K562 (cell line): Measurements from ENCODE around the gene SLC6A6. TPM values are rescaled to one million over a fixed set of nuclear protein-coding genes. Genes with fewer than 3 reads are reported as not detected.

Experiments
- MAX ChIP-seq: sonication (generic); formaldehyde crosslinking; IDR thresholded peaks from 2 replicates; pipeline ENCODE4 v1.9.0; 2022; ENCODE audit warnings: mild to moderate bottlenecking, missing genetic modification reagents
- PYGO2 ChIP-seq: fragments of 450-650 bp; IDR thresholded peaks from 2 replicates; pipeline ENCODE4 v1.6.1; 2016; ENCODE audit warnings: mild to moderate bottlenecking, missing genetic modification characterization, moderate library complexity, missing compliant biosample characterization
- RB1 ChIP-seq: fragments of 450-650 bp; IDR thresholded peaks from 2 replicates; pipeline ENCODE4 v1.6.1; 2017; ENCODE audit warnings: low read depth, mild to moderate bottlenecking
- SMC3 ChIP-seq: conservative IDR thresholded peaks from 2 replicates; pipeline ENCODE4 v1.6.1; 2011; ENCODE audit warnings: low read depth, low read length, improper control_type of control experiment; ENCODE audit not compliant: insufficient read depth
- TSC22D4 ChIP-seq: fragments of 450-650 bp; IDR thresholded peaks from 2 replicates; pipeline ENCODE4 v1.6.1; 2016; ENCODE audit warnings: missing genetic modification characterization, missing biosample characterization, control low read depth
- polyA plus RNA-seq, 8 experiments: library from polyadenylated mRNA; depleted of rRNA in 4 of 8; stranded (reverse) in 5 of 8; unstranded in 3 of 8; fragments of >200 nt; fragmentation: Nextera tagmentation in 2 of 8; fragmentation: Illumina TruSeq in 1 of 8; extraction: Ambion mirVana in 2 of 8; extraction: Trizol in 1 of 8; gene quantifications; 2 replicates each; pipeline versions ENCODE4 v1.2.1 to v1.2.3, GENCODE V29; 2011 to 2014; ENCODE audit warnings: inconsistent platforms in 1 of 8, missing spikeins in 1 of 8
- total RNA-seq, 7 experiments: library from RNA; depleted of rRNA in 6 of 7; stranded (reverse); fragments of >200 nt in 6 of 7; fragmentation: Illumina TruSeq in 2 of 7; extraction: Trizol in 2 of 7; gene quantifications; 2 replicates each; pipeline versions ENCODE4 v1.2.1 to v1.2.3, GENCODE V29; 2011 to 2021; ENCODE audit warnings: low replicate concordance in 1 of 7
- TF ChIP-seq, protein P1 (sequence below): fragments of 450-650 bp; IDR thresholded peaks from 2 replicates; pipeline ENCODE4 v1.6.1; 2016; ENCODE audit warnings: mild to moderate bottlenecking, moderate library complexity
- TF ChIP-seq, protein P2 (sequence below), 2 experiments: fragments of 450-650 bp; formaldehyde crosslinking in 1 of 2; IDR thresholded peaks; 2 replicates each; pipeline versions ENCODE4 v1.4.0 to v1.6.1; 2014 to 2020; ENCODE audit warnings: mild to moderate bottlenecking in 2 of 2, borderline replicate concordance in 1 of 2, low read depth in 1 of 2

Gene SLC6A6
- total and polyA plus RNA-seq, 9 of the 15 experiments (the other 6 are each of a cell fraction or from before 2014, with no cell fraction given) = 12.3 to 203 (median 93.2) TPM

DNA sequence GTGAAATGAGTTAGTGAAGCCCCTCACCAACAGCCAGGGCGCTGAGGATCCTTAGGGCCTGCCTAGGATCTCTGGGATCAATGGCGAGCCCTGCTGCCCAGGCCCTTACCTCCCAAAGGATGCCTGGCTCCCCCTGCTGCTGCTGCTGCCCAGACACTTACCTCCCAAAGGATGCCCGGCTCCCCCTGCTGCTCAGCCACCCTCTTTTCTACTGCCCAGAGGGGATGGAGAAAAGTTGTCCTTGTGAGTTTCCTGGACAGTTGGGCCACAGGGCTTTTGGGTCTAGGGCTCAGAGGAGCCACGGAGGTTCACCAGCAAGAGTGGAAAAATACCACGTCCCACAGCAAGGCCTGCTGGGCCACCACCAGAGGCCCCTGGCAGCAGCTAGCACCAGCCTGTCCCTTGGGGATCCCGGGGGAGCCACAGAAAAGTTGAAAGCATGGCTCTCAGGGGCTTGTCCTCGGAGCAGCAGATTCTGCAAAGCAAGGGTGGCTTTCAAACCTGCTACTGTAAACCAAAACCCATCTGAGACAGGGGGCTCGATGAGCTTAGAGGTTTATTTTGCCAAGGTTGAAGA, 59.4 kb downstream of the SLC6A6 start (continued):
- TF ChIP-seq MAX (CRISPR knock-in tag) (no peak), TSC22D4 (tag) (no peak), RB1 (no peak), PYGO2 (no peak), SMC3 (peak; percentile 61)
- TF ChIP-seq, protein P1, sequence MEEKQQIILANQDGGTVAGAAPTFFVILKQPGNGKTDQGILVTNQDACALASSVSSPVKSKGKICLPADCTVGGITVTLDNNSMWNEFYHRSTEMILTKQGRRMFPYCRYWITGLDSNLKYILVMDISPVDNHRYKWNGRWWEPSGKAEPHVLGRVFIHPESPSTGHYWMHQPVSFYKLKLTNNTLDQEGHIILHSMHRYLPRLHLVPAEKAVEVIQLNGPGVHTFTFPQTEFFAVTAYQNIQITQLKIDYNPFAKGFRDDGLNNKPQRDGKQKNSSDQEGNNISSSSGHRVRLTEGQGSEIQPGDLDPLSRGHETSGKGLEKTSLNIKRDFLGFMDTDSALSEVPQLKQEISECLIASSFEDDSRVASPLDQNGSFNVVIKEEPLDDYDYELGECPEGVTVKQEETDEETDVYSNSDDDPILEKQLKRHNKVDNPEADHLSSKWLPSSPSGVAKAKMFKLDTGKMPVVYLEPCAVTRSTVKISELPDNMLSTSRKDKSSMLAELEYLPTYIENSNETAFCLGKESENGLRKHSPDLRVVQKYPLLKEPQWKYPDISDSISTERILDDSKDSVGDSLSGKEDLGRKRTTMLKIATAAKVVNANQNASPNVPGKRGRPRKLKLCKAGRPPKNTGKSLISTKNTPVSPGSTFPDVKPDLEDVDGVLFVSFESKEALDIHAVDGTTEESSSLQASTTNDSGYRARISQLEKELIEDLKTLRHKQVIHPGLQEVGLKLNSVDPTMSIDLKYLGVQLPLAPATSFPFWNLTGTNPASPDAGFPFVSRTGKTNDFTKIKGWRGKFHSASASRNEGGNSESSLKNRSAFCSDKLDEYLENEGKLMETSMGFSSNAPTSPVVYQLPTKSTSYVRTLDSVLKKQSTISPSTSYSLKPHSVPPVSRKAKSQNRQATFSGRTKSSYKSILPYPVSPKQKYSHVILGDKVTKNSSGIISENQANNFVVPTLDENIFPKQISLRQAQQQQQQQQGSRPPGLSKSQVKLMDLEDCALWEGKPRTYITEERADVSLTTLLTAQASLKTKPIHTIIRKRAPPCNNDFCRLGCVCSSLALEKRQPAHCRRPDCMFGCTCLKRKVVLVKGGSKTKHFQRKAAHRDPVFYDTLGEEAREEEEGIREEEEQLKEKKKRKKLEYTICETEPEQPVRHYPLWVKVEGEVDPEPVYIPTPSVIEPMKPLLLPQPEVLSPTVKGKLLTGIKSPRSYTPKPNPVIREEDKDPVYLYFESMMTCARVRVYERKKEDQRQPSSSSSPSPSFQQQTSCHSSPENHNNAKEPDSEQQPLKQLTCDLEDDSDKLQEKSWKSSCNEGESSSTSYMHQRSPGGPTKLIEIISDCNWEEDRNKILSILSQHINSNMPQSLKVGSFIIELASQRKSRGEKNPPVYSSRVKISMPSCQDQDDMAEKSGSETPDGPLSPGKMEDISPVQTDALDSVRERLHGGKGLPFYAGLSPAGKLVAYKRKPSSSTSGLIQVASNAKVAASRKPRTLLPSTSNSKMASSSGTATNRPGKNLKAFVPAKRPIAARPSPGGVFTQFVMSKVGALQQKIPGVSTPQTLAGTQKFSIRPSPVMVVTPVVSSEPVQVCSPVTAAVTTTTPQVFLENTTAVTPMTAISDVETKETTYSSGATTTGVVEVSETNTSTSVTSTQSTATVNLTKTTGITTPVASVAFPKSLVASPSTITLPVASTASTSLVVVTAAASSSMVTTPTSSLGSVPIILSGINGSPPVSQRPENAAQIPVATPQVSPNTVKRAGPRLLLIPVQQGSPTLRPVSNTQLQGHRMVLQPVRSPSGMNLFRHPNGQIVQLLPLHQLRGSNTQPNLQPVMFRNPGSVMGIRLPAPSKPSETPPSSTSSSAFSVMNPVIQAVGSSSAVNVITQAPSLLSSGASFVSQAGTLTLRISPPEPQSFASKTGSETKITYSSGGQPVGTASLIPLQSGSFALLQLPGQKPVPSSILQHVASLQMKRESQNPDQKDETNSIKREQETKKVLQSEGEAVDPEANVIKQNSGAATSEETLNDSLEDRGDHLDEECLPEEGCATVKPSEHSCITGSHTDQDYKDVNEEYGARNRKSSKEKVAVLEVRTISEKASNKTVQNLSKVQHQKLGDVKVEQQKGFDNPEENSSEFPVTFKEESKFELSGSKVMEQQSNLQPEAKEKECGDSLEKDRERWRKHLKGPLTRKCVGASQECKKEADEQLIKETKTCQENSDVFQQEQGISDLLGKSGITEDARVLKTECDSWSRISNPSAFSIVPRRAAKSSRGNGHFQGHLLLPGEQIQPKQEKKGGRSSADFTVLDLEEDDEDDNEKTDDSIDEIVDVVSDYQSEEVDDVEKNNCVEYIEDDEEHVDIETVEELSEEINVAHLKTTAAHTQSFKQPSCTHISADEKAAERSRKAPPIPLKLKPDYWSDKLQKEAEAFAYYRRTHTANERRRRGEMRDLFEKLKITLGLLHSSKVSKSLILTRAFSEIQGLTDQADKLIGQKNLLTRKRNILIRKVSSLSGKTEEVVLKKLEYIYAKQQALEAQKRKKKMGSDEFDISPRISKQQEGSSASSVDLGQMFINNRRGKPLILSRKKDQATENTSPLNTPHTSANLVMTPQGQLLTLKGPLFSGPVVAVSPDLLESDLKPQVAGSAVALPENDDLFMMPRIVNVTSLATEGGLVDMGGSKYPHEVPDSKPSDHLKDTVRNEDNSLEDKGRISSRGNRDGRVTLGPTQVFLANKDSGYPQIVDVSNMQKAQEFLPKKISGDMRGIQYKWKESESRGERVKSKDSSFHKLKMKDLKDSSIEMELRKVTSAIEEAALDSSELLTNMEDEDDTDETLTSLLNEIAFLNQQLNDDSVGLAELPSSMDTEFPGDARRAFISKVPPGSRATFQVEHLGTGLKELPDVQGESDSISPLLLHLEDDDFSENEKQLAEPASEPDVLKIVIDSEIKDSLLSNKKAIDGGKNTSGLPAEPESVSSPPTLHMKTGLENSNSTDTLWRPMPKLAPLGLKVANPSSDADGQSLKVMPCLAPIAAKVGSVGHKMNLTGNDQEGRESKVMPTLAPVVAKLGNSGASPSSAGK = no peak
- TF ChIP-seq, protein P2, sequence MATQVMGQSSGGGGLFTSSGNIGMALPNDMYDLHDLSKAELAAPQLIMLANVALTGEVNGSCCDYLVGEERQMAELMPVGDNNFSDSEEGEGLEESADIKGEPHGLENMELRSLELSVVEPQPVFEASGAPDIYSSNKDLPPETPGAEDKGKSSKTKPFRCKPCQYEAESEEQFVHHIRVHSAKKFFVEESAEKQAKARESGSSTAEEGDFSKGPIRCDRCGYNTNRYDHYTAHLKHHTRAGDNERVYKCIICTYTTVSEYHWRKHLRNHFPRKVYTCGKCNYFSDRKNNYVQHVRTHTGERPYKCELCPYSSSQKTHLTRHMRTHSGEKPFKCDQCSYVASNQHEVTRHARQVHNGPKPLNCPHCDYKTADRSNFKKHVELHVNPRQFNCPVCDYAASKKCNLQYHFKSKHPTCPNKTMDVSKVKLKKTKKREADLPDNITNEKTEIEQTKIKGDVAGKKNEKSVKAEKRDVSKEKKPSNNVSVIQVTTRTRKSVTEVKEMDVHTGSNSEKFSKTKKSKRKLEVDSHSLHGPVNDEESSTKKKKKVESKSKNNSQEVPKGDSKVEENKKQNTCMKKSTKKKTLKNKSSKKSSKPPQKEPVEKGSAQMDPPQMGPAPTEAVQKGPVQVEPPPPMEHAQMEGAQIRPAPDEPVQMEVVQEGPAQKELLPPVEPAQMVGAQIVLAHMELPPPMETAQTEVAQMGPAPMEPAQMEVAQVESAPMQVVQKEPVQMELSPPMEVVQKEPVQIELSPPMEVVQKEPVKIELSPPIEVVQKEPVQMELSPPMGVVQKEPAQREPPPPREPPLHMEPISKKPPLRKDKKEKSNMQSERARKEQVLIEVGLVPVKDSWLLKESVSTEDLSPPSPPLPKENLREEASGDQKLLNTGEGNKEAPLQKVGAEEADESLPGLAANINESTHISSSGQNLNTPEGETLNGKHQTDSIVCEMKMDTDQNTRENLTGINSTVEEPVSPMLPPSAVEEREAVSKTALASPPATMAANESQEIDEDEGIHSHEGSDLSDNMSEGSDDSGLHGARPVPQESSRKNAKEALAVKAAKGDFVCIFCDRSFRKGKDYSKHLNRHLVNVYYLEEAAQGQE (IDR thresholded peaks at IDR 0.05; ENCODE audit: borderline replicate concordance) = peak; percentile 86
- TF ChIP-seq, protein P2 (CRISPR knock-in tag; IDR thresholded peaks at IDR 0.05; ENCODE audit: low read depth) = no peak
